A549 (cell line): ENCODE results near the gene PEX16. TPM values are rescaled to one million over a fixed set of nuclear protein-coding genes. Genes with fewer than 3 reads are reported as not detected.

Source experiments
- ATAC-seq, 2 experiments: fragments of 200-7000 bp in 1 of 2; fragments of >200 bp in 1 of 2; cut with Nextera tagmentation in 1 of 2; cut with Tn5 transposase in 1 of 2; 3 replicates each; pipeline versions ENCODE4 v1.8.0 to v1.9.1; 2018 to 2020; ENCODE audit warnings: mild to moderate bottlenecking in 1 of 2, moderate library complexity in 1 of 2
- CTCF ChIA-PET: fragments of 300-600 bp; sonication (Branson Sonifier 250); formaldehyde crosslinking; extraction: SDS; loops from one replicate; lab custom pipeline; 2021; ENCODE audit warnings: antibody characterized with exemption, inconsistent platforms; lab: Yijun Ruan, JAX
- POLR2A ChIA-PET: fragments of 350-600 bp; formaldehyde crosslinking; extraction: SDS; loops from one replicate; lab custom pipeline; 2021; ENCODE audit warnings: antibody characterized with exemption, inconsistent platforms; lab: Yijun Ruan, JAX
- DNase-seq, 2 experiments: peaks; one replicate each; pipeline versions ENCODE4 v3.0.0 to v3.0.0-alpha.2; 2011 to 2016; ENCODE audit warnings: low read depth in 1 of 2, low spot score in 1 of 2
- FAIRE-seq: peaks from 2 replicates; lab custom pipeline; 2011; peaks lifted over from hg19 to GRCh38; lab: Jason Lieb, UNC
- H3K27ac ChIP-seq, 2 experiments: fragments of >200 bp; sonication (Bioruptor Twin); formaldehyde crosslinking; 3 replicates each; pipeline ENCODE4 v1.5.1; 2016 to 2017
- H3K4me1 ChIP-seq: fragments of >200 bp; sonication (Bioruptor Twin); formaldehyde crosslinking; 3 replicates; pipeline ENCODE4 v1.6.1; 2016
- H3K4me2 ChIP-seq: fragments of >200 bp; sonication (Bioruptor Twin); formaldehyde crosslinking; 3 replicates; pipeline ENCODE4 v1.6.1; 2016
- H3K4me3 ChIP-seq: fragments of >200 bp; sonication (Bioruptor Twin); formaldehyde crosslinking; 3 replicates; pipeline ENCODE4 v1.5.1; 2016
- H3K9me3 ChIP-seq: fragments of >200 bp; sonication (Bioruptor Twin); formaldehyde crosslinking; 3 replicates; pipeline ENCODE4 v1.6.1; 2016
- ATOH8 ChIP-seq: fragments of 250-450 bp; sonication (Bioruptor Pico); IDR thresholded peaks from 2 replicates; pipeline ENCODE4 v1.5.0; 2020; ENCODE audit warnings: low read depth, mild to moderate bottlenecking, moderate library complexity
- BHLHE40 ChIP-seq: IDR thresholded peaks from 2 replicates; pipeline ENCODE4 v1.6.1; 2012; ENCODE audit warnings: low read depth, low read length, inconsistent platforms
- CBX2 ChIP-seq: fragments of 200-600 bp; sonication (generic); IDR thresholded peaks from 2 replicates; pipeline ENCODE4 v1.6.1; 2016; ENCODE audit warnings: low read depth, mild to moderate bottlenecking, borderline replicate concordance
- CEBPB ChIP-seq, 2 experiments: fragments of >200 bp in 1 of 2; sonication (Bioruptor Twin) in 1 of 2; formaldehyde crosslinking in 1 of 2; IDR thresholded peaks; 2 replicates each; pipeline ENCODE4 v1.6.1; 2012 to 2016
- EHF ChIP-seq: fragments of 250-450 bp; sonication (Bioruptor Pico); IDR thresholded peaks from 2 replicates; pipeline ENCODE4 v1.5.0; 2020; ENCODE audit warnings: mild to moderate bottlenecking
- EHMT2 ChIP-seq: fragments of 200-600 bp; sonication (generic); IDR thresholded peaks from 2 replicates; pipeline ENCODE4 v1.6.1; 2016; ENCODE audit warnings: antibody characterized with exemption, low read depth, mild to moderate bottlenecking, moderate library complexity
- EP300 ChIP-seq, 2 experiments: fragments of >200 bp; sonication (Bioruptor Twin); formaldehyde crosslinking; IDR thresholded peaks; 2 replicates in 1 of 2; 3 replicates in 1 of 2; pipeline ENCODE4 v1.6.1; 2016 to 2017
- FOSB ChIP-seq: fragments of 250-450 bp; sonication (Bioruptor Pico); IDR thresholded peaks from 2 replicates; pipeline ENCODE4 v1.5.0; 2020; ENCODE audit warnings: mild to moderate bottlenecking, moderate library complexity
- FOSL2 ChIP-seq, 2 experiments: fragments of 450-650 bp in 1 of 2; fragments of >200 bp in 1 of 2; sonication (Bioruptor Twin) in 1 of 2; formaldehyde crosslinking; IDR thresholded peaks; 2 replicates each; pipeline versions ENCODE4 v1.5.0 to v1.6.1; 2016 to 2020; ENCODE audit warnings: mild to moderate bottlenecking in 1 of 2, moderate library complexity in 1 of 2
- HES2 ChIP-seq: fragments of >200 bp; sonication (Bioruptor Twin); formaldehyde crosslinking; IDR thresholded peaks from 2 replicates; pipeline ENCODE4 v1.6.1; 2016
- HOXB13 ChIP-seq: fragments of 250-450 bp; sonication (Bioruptor Pico); IDR thresholded peaks from 2 replicates; pipeline ENCODE4 v1.5.0; 2020; ENCODE audit warnings: low read depth, mild to moderate bottlenecking, moderate library complexity
- HOXB5 ChIP-seq: fragments of 250-450 bp; sonication (Bioruptor Pico); IDR thresholded peaks from 2 replicates; pipeline ENCODE4 v1.5.0; 2020; ENCODE audit warnings: mild to moderate bottlenecking, moderate library complexity
- JUN ChIP-seq, 2 experiments: fragments of >200 bp; sonication (Bioruptor Twin); formaldehyde crosslinking; IDR thresholded peaks; 2 replicates in 1 of 2; 3 replicates in 1 of 2; pipeline ENCODE4 v1.6.1; 2016 to 2017
- JUNB ChIP-seq: fragments of >200 bp; sonication (Bioruptor Twin); formaldehyde crosslinking; IDR thresholded peaks from 2 replicates; pipeline ENCODE4 v1.6.1; 2016
- KDM5A ChIP-seq: fragments of 200-600 bp; sonication (generic); IDR thresholded peaks from 2 replicates; pipeline ENCODE4 v1.6.1; 2016; ENCODE audit warnings: antibody characterized with exemption, mild to moderate bottlenecking
- MAFK ChIP-seq: fragments of 450-650 bp; IDR thresholded peaks from 2 replicates; pipeline ENCODE4 v1.6.1; 2014; ENCODE audit not compliant: partially characterized antibody
- MAX ChIP-seq: IDR thresholded peaks from 2 replicates; pipeline ENCODE4 v1.6.1; 2012
- MAZ ChIP-seq: fragments of 150-350 bp; IDR thresholded peaks from 2 replicates; pipeline ENCODE4 v1.6.1; 2014; ENCODE audit warnings: antibody characterized with exemption, low read depth, low read length, borderline replicate concordance
- PHF8 ChIP-seq: fragments of 200-600 bp; sonication (generic); IDR thresholded peaks from 2 replicates; pipeline ENCODE4 v1.6.1; 2016; ENCODE audit warnings: low read depth, mild to moderate bottlenecking, antibody characterized with exemption, moderate library complexity, borderline replicate concordance
- RAD21 ChIP-seq, 2 experiments: fragments of >200 bp in 1 of 2; sonication (Bioruptor Twin) in 1 of 2; formaldehyde crosslinking in 1 of 2; IDR thresholded peaks in 1 of 2; conservative IDR thresholded peaks in 1 of 2; 2 replicates in 1 of 2; 3 replicates in 1 of 2; pipeline ENCODE4 v1.6.1; 2012 to 2018; ENCODE audit warnings: inconsistent platforms in 1 of 2
- RCOR1 ChIP-seq: fragments of 150-350 bp; IDR thresholded peaks from 2 replicates; pipeline ENCODE4 v1.6.1; 2014; ENCODE audit warnings: antibody characterized with exemption, low read length, low read depth
- RNF2 ChIP-seq: fragments of 200-600 bp; sonication (generic); IDR thresholded peaks from 2 replicates; pipeline ENCODE4 v1.6.1; 2016; ENCODE audit warnings: low read depth, mild to moderate bottlenecking, antibody characterized with exemption, moderate library complexity, borderline replicate concordance
- USF2 ChIP-seq: fragments of 450-650 bp; IDR thresholded peaks from 2 replicates; pipeline ENCODE4 v1.6.1; 2014; ENCODE audit warnings: antibody characterized with exemption
- ZC3H11A ChIP-seq: fragments of 450-650 bp; IDR thresholded peaks from 2 replicates; pipeline ENCODE4 v1.6.1; 2014; ENCODE audit warnings: antibody characterized with exemption, mild to moderate bottlenecking
- WGBS: methylation state at CpG from one replicate; pipeline ENCODE4 v1.1.6; 2017; ENCODE audit errors: missing lambda C conversion rate; 5-methylcytosine and 5-hydroxymethylcytosine counted together
- polyA plus RNA-seq, 4 experiments: library from polyadenylated mRNA; depleted of rRNA in 3 of 4; stranded (reverse); fragments of >200 nt; fragmentation: RNase III in 1 of 4; extraction: RNeasy Plus Mini Kit Qiagen cat#74134 plus additional on column Dnase treatment in 1 of 4; gene quantifications; 2 replicates in 3 of 4; 3 replicates in 1 of 4; pipeline ENCODE4 v1.2.3, GENCODE V29; 2011 to 2017

PEX16 gene
- polyA plus RNA-seq, 2 of the 4 experiments (the other 2 are of a cell fraction) = 18.2 to 20.2 TPM

GRCh38 chr11:45936511-45937054 lies 18.9 kb upstream of the PEX16 start:
- Histone ChIP-seq H3K9me3 (no peaks in the 10 kb centered on the region), H3K4me3 (no peak overlapping the region), H3K27ac (no peak overlapping the region), H3K4me1 (no peaks in the 10 kb centered on the region), H3K4me2 (no peak overlapping the region)
- 93% methylated on average over 4 of the region's 4 CpGs for WGBS
- ChIA-PET POLR2A (interaction anchor here (0.6 to 1.3 kb wide), 2 partner anchors 14 to 19 kb away, joined by 3 to 6 read pairs; partner anchors contain the start of gene PEX16), CTCF (interaction anchor here (0.8 to 1.9 kb wide), 2 partner anchors 29 to 94 kb away, joined by 3 to 12 read pairs; no protein-coding TSS in a partner anchor)
- ATAC-seq = no peak
- no peak for FAIRE-seq
- DNase-seq = no peak
- TF ChIP-seq JUNB = no peak
- TF ChIP-seq JUN (IDR thresholded peaks at IDR 0.05) = no peak
- TF ChIP-seq ATOH8 (CRISPR knock-in tag) = no peak
- TF ChIP-seq EHMT2 = no peak
- TF ChIP-seq MAFK = no peak
- TF ChIP-seq, all 56 proteins: peak for 0

- 87% methylated on average over 8 of the region's 8 CpGs for WGBS
- Histone ChIP-seq H3K4me3 (no peak overlapping the region), H3K27ac (no peak overlapping the region), H3K4me1 (no peaks in the 10 kb centered on the region), H3K9me3 (no peaks in the 10 kb centered on the region), H3K4me2 (no peak overlapping the region)
- ATAC-seq = no peak
- POLR2A ChIA-PET = interaction anchor here (0.7 kb wide), 1 partner anchor 14 kb away, joined by 5 read pairs; no protein-coding TSS in a partner anchor
- CTCF ChIA-PET = interaction anchor here (0.7 to 1.9 kb wide), 4 partner anchors 11 to 1984 kb away, joined by 3 to 12 read pairs (median 4); no protein-coding TSS in a partner anchor
- TF ChIP-seq ZC3H11A (no peak), BHLHE40 (no peak), RNF2 (no peak), EP300 (IDR thresholded peaks at IDR 0.05) (no peak), PHF8 (no peak), MAX (no peak), FOSL2 (IDR thresholded peaks at IDR 0.05) (no peak), FOSL2 (CRISPR knock-in tag; IDR thresholded peaks at IDR 0.05) (no peak), HOXB13 (no peak), CEBPB (IDR thresholded peaks at IDR 0.05) (no peak), HOXB5 (no peak), KDM5A (no peak), USF2 (no peak), RCOR1 (no peak), CBX2 (no peak), RAD21 (conservative IDR thresholded peaks at IDR 0.05 in 1 of 2, IDR thresholded peaks at IDR 0.05 in 1 of 2) (no peak), EHF (CRISPR knock-in tag) (no peak), HES2 (no peak), FOSB (CRISPR knock-in tag) (no peak), MAZ (no peak)
- DNase-seq = no peak
- no peak for FAIRE-seq
These were observed 17.8 kb upstream of the PEX16 start for GRCh38 chr11:45935349-45936064.
